Lower leg skin (tissue), 3 donors: Measurements from ENCODE around the gene MEIKIN.

Source experiments
- CTCF ChIP-seq, 3 donors: fragments of 450-650 bp; IDR thresholded peaks; one replicate each; pipeline ENCODE4 v1.5.1; 2016; ENCODE audit warnings: antibody characterized with exemption in 3 of 3, mild to moderate bottlenecking in 3 of 3, moderate library complexity in 2 of 3
- POLR2A ChIP-seq, 2 donors: fragments of 450-650 bp; IDR thresholded peaks; one replicate each; pipeline ENCODE4 v1.6.1; 2016 to 2017; ENCODE audit warnings: antibody characterized with exemption in 2 of 2, mild to moderate bottlenecking in 1 of 2, moderate library complexity in 1 of 2

DNA sequence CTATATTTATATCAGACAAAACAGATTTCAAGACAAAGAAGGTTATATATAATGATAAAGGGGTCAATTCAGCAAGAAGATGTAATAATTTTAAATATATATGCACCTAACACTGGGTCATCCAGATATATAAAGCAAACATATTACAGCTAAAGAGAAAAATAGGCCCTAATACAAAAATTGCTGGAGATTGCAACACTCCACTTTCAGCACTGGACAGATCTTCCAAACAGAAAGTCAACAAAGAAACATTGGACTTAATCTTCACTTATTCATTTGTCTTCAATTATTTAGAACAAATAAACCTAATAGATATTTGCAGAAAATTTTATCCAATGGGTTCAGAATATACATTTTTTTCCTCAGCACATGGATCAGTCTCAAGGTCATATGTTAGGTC lies 45.8 kb downstream of the MEIKIN start:
- TF ChIP-seq CTCF (IDR thresholded peaks at IDR 0.05) (no peak), POLR2A (IDR thresholded peaks at IDR 0.05) (no peak)
